ENCODE data around the gene ENC1.

Gene ENC1

GRCh38 chr5:74655716-74656115 is 15.2 kb upstream of the ENC1 start:
- no peak for TF ChIP-seq POLR2AphosphoS5 (IDR thresholded peaks at IDR 0.05; ENCODE audit: low read depth)
- TF ChIP-seq SPI1 (IDR thresholded peaks at IDR 0.05; ENCODE audit: borderline replicate concordance, low read depth) = no peak
- TF ChIP-seq CTCF (IDR thresholded peaks at IDR 0.05; ENCODE audit: insufficient read depth, low read length) = no peak
- no peak for TF ChIP-seq REST (IDR thresholded peaks at IDR 0.05; ENCODE audit: insufficient replicate concordance, low read depth)
- no peak for TF ChIP-seq GABPA (IDR thresholded peaks at IDR 0.05; ENCODE audit: low read depth)
- Histone ChIP-seq H3K27me3 (ENCODE audit: insufficient read depth, poor library complexity, severe bottlenecking) (no peaks in the 10 kb centered on the region), H3K27ac (replicated peaks) (no peak overlapping the region), H3K4me3 (replicated peaks; ENCODE audit: insufficient read depth, low read length) (no peak overlapping the region)
- no peak for DNase-seq (ENCODE audit: low read depth in 1 of 2, low spot score in 1 of 2)

GRCh38 chr5:74655206-74655605 is 14.7 kb upstream of the ENC1 start:
- Histone ChIP-seq H3K27ac (replicated peaks) (no peak overlapping the region), H3K27me3 (ENCODE audit: insufficient read depth, poor library complexity, severe bottlenecking) (no peaks in the 10 kb centered on the region), H3K4me3 (replicated peaks; ENCODE audit: insufficient read depth, low read length) (no peak overlapping the region)
- DNase-seq (ENCODE audit: low read depth in 1 of 2, low spot score in 1 of 2) = no peak
- TF ChIP-seq CTCF (IDR thresholded peaks at IDR 0.05; ENCODE audit: insufficient read depth, low read length) (no peak), SPI1 (IDR thresholded peaks at IDR 0.05; ENCODE audit: borderline replicate concordance, low read depth) (no peak), GABPA (IDR thresholded peaks at IDR 0.05; ENCODE audit: low read depth) (no peak), REST (IDR thresholded peaks at IDR 0.05; ENCODE audit: insufficient replicate concordance, low read depth) (no peak), POLR2AphosphoS5 (IDR thresholded peaks at IDR 0.05; ENCODE audit: low read depth) (no peak)

DNA sequence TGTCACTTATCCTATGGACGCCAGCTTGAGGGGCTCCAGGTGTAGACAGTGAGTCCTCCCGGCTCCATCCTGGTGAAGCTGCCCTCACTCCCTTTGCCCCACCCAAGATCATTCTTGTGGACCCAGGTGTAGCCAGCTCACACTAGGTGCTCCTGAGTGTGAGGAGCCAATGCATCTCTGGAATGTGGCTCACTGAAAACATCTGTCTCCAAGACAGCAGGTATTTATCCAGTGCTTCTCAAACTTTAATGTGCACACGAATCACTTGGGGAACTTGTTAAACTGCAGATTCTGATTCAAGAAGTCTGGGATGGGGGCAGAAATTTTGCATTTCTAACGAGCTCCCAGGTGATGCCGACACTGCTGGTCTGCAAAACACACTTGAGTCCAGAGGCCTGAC is 13.5 kb upstream of the ENC1 start:
- DNase-seq (ENCODE audit: low read depth in 1 of 2, low spot score in 1 of 2) = no peak

More for the DNA sequence above, 13.5 kb upstream of the ENC1 start:
- H3K27ac ChIP-seq (replicated peaks) = no peak overlapping the region
- no peaks in the 10 kb centered on the region for H3K27me3 ChIP-seq (ENCODE audit: insufficient read depth, poor library complexity, severe bottlenecking)
- H3K4me3 ChIP-seq (replicated peaks; ENCODE audit: insufficient read depth, low read length) = no peak overlapping the region
- TF ChIP-seq GABPA (IDR thresholded peaks at IDR 0.05; ENCODE audit: low read depth) (no peak), CTCF (IDR thresholded peaks at IDR 0.05; ENCODE audit: insufficient read depth, low read length) (no peak), POLR2AphosphoS5 (IDR thresholded peaks at IDR 0.05; ENCODE audit: low read depth) (no peak), SPI1 (IDR thresholded peaks at IDR 0.05; ENCODE audit: borderline replicate concordance, low read depth) (no peak), REST (IDR thresholded peaks at IDR 0.05; ENCODE audit: insufficient replicate concordance, low read depth) (no peak)
